ENCODE results near the gene SGMS2. TPM values are rescaled to one million over a fixed set of nuclear protein-coding genes. Genes with fewer than 3 reads are reported as not detected.

The SGMS2 gene
- total and polyA plus RNA-seq, 10 donors: 0.20 to 35.5 (median 4.9) TPM

DNA sequence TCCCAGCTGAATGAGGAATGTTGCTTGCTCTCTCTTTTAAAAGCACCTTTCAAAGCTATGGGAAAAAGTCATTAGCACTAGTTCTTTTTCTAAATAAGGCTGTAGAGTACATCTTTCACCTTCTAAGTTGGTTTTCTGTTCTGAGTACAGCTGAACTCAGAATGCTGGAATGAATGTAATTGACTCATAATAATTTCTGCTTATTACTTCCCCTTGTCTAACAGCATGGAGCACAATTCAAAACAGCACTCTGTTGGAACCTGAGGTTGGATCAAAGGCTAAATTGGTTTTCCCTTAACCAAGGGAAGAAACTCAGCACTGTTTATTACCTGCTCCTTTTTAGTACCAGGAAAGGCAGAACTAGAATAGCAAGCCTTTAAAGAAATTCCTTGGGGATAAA, 73.1 kb downstream of the SGMS2 start:
- H3K4me3 ChIP-seq: no peak overlapping the region
- TF ChIP-seq, protein P1, sequence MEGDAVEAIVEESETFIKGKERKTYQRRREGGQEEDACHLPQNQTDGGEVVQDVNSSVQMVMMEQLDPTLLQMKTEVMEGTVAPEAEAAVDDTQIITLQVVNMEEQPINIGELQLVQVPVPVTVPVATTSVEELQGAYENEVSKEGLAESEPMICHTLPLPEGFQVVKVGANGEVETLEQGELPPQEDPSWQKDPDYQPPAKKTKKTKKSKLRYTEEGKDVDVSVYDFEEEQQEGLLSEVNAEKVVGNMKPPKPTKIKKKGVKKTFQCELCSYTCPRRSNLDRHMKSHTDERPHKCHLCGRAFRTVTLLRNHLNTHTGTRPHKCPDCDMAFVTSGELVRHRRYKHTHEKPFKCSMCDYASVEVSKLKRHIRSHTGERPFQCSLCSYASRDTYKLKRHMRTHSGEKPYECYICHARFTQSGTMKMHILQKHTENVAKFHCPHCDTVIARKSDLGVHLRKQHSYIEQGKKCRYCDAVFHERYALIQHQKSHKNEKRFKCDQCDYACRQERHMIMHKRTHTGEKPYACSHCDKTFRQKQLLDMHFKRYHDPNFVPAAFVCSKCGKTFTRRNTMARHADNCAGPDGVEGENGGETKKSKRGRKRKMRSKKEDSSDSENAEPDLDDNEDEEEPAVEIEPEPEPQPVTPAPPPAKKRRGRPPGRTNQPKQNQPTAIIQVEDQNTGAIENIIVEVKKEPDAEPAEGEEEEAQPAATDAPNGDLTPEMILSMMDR (IDR thresholded peaks at IDR 0.05 in 8 of 11, conservative IDR thresholded peaks at IDR 0.05 in 3 of 11): no peak
- TF ChIP-seq POLR2A (IDR thresholded peaks at IDR 0.05): no peak
- TF ChIP-seq POLR2AphosphoS5 (IDR thresholded peaks at IDR 0.05): no peak
- no peaks in the 10 kb centered on the region for H3K36me3 ChIP-seq
- peaks cover 0 to 10% (median 0%) of the 10 kb centered on the region in 7 donors for H3K27me3 ChIP-seq (replicated peaks in 1 of 7)
- no peaks in the 10 kb centered on the region for H3K9me3 ChIP-seq
- no peaks in the 10 kb centered on the region for H3K4me1 ChIP-seq
- H3K27ac ChIP-seq: no peak overlapping the region
- DNase-seq: no peak
- intact Hi-C loops (cut with DNase I; ENCODE audit: low total_unique reads): no loop called here

DNA sequence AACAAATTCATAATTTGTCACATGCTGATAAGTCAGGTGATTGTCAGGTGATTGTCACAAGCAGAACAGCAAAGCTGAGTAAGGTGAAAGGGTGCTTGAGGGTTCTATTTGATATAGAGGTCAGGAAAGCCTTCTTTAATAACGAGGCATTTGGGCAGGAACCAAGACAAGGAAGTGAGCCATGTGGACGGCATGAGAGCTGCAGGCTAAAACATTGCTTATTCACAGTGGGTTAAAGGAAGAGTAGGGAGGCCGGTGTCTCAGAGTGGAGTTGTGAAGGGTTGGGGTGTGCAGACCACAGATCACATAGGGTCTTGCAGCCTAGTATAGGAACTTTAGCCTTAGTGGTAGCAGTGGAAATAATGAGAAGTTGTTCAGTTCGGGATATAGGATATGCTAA, 75.3 kb downstream of the SGMS2 start:
- Histone ChIP-seq H3K27me3 (replicated peaks in 1 of 7) (peaks cover 0 to 10% (median 0%) of the 10 kb centered on the region in 7 donors), H3K27ac (no peak overlapping the region), H3K4me3 (no peak overlapping the region), H3K9me3 (no peaks in the 10 kb centered on the region), H3K4me1 (no peaks in the 10 kb centered on the region), H3K36me3 (no peaks in the 10 kb centered on the region)
- TF ChIP-seq, protein P1 (IDR thresholded peaks at IDR 0.05 in 8 of 11, conservative IDR thresholded peaks at IDR 0.05 in 3 of 11): no peak
- no peak for TF ChIP-seq POLR2A (IDR thresholded peaks at IDR 0.05)
- TF ChIP-seq POLR2AphosphoS5 (IDR thresholded peaks at IDR 0.05): no peak
- 69 to 87% (median 77%) methylated on average over 4 of the region's 4 CpGs for WGBS, 5 donors
- intact Hi-C loops (cut with DNase I; ENCODE audit: low total_unique reads): no loop called here
- DNase-seq: no peak

DNA sequence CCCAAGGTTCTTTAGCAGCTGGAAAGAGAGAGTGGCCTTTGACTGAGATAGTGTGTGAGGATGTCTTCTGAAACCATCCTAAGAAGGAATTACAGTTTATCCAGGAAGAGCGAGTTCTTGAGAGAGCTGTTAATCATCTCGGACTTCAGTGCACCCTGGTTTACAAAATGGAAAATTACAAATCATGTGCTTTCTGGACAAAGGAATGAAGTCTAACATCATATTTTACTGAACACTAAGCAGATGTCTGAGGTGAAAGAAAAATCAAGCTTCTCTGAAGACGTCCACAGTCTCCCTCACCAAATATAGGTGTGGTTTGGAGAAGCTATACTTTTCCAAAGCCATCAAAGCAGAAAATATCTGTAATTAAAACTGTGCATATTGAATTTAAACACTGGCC, 75.8 kb downstream of the SGMS2 start:
- Histone ChIP-seq H3K27me3 (replicated peaks in 1 of 7) (peaks cover 0 to 10% (median 0%) of the 10 kb centered on the region in 7 donors), H3K27ac (no peak overlapping the region), H3K9me3 (no peaks in the 10 kb centered on the region), H3K36me3 (no peaks in the 10 kb centered on the region), H3K4me1 (no peaks in the 10 kb centered on the region), H3K4me3 (no peak overlapping the region)
- TF ChIP-seq, protein P1 (IDR thresholded peaks at IDR 0.05 in 8 of 11, conservative IDR thresholded peaks at IDR 0.05 in 3 of 11): no peak
- TF ChIP-seq POLR2AphosphoS5 (IDR thresholded peaks at IDR 0.05): no peak
- TF ChIP-seq POLR2A (IDR thresholded peaks at IDR 0.05): no peak
- intact Hi-C loops (cut with DNase I; ENCODE audit: low total_unique reads): no loop called here
- WGBS, 5 donors: 82 to 97% (median 92%) methylated on average over 3 of the region's 3 CpGs
- no peak for DNase-seq

GRCh38 chr4:107901213-107901934, 76.6 kb downstream of the SGMS2 start:
- no peak overlapping the region for H3K4me3 ChIP-seq
- no peak for DNase-seq

More at GRCh38 chr4:107901213-107901934, 76.6 kb downstream of the SGMS2 start:
- Histone ChIP-seq H3K27ac (no peak overlapping the region), H3K9me3 (no peaks in the 10 kb centered on the region), H3K27me3 (replicated peaks in 1 of 7) (peaks cover 0 to 10% (median 0%) of the 10 kb centered on the region in 7 donors), H3K4me1 (no peaks in the 10 kb centered on the region), H3K36me3 (no peaks in the 10 kb centered on the region)
- WGBS, 5 donors: 80 to 91% (median 87%) methylated on average over 2 of the region's 2 CpGs
- TF ChIP-seq POLR2A (IDR thresholded peaks at IDR 0.05) (no peak), POLR2AphosphoS5 (IDR thresholded peaks at IDR 0.05) (no peak)
- TF ChIP-seq, protein P1 (IDR thresholded peaks at IDR 0.05 in 8 of 11, conservative IDR thresholded peaks at IDR 0.05 in 3 of 11): no peak
- intact Hi-C loops (cut with DNase I; ENCODE audit: low total_unique reads): no loop called here
